Ishikawa (cell line): Measurements from ENCODE around the gene SF3A1.

ENCODE experiments used
- CEBPB ChIP-seq: IDR thresholded peaks from 2 replicates; pipeline ENCODE4 v1.6.1; 2012
- CREB1 ChIP-seq: IDR thresholded peaks from 2 replicates; pipeline ENCODE4 v1.6.1; 2012; ENCODE audit warnings: low read depth
- EGR1 ChIP-seq: IDR thresholded peaks from 2 replicates; pipeline ENCODE4 v1.6.1; 2012
- EP300 ChIP-seq: IDR thresholded peaks from 2 replicates; pipeline ENCODE4 v1.6.1; 2012; ENCODE audit warnings: borderline replicate concordance
- FOXM1 ChIP-seq: IDR thresholded peaks from 2 replicates; pipeline ENCODE4 v1.6.1; 2012; ENCODE audit warnings: low read depth, borderline replicate concordance
- MAX ChIP-seq: IDR thresholded peaks from 2 replicates; pipeline ENCODE4 v1.6.1; 2012
- NFIC ChIP-seq: IDR thresholded peaks from 2 replicates; pipeline ENCODE4 v1.6.1; 2012
- RAD21 ChIP-seq: IDR thresholded peaks from 2 replicates; pipeline ENCODE4 v1.6.1; 2012; ENCODE audit warnings: low read depth
- REST ChIP-seq: IDR thresholded peaks from 2 replicates; pipeline ENCODE4 v1.6.1; 2012; ENCODE audit warnings: low read depth, mild to moderate bottlenecking
- TAF1 ChIP-seq: IDR thresholded peaks from 2 replicates; pipeline ENCODE4 v1.6.1; 2012; ENCODE audit warnings: low read depth, mild to moderate bottlenecking
- TCF12 ChIP-seq: IDR thresholded peaks from 2 replicates; pipeline ENCODE4 v1.6.1; 2012; ENCODE audit warnings: low read depth
- TEAD4 ChIP-seq: IDR thresholded peaks from 2 replicates; pipeline ENCODE4 v1.6.1; 2012
- USF1 ChIP-seq: IDR thresholded peaks from 2 replicates; pipeline ENCODE4 v1.6.1; 2012
- YY1 ChIP-seq: IDR thresholded peaks from 2 replicates; pipeline ENCODE4 v1.6.1; 2012; ENCODE audit warnings: low read depth
- ZBTB7A ChIP-seq: IDR thresholded peaks from 2 replicates; pipeline ENCODE4 v1.6.1; 2012; ENCODE audit warnings: low read depth

Gene SF3A1

GRCh38 chr22:30337461-30337778, 19.3 kb downstream of the SF3A1 start:
- no peak for TF ChIP-seq RAD21
- no peak for TF ChIP-seq USF1
- TF ChIP-seq MAX, result no peak
- TF ChIP-seq REST, result no peak
- TF ChIP-seq CREB1, result no peak
- no peak for TF ChIP-seq EP300
- TF ChIP-seq EGR1, result no peak
- no peak for TF ChIP-seq TAF1
- TF ChIP-seq TCF12, result no peak
- no peak for TF ChIP-seq CEBPB

- TF ChIP-seq TCF12 (no peak), RAD21 (no peak), REST (no peak), FOXM1 (no peak), TEAD4 (no peak), ZBTB7A (no peak)
Measured at GRCh38 chr22:30336752-30337460, 19.8 kb downstream of the SF3A1 start.

GRCh38 chr22:30335236-30335635, 21.5 kb downstream of the SF3A1 start:
- TF ChIP-seq TEAD4 (no peak), ZBTB7A (no peak), EGR1 (no peak), MAX (no peak), USF1 (no peak), NFIC (no peak), FOXM1 (no peak), TCF12 (no peak), REST (no peak), RAD21 (no peak), YY1 (no peak), EP300 (no peak), CREB1 (no peak), TAF1 (no peak)

GRCh38 chr22:30334646-30335045, 22.0 kb downstream of the SF3A1 start:
- TF ChIP-seq ZBTB7A (no peak), MAX (no peak), RAD21 (no peak), CEBPB (no peak), TCF12 (no peak)

GRCh38 chr22:30333707-30334087, 23.0 kb downstream of the SF3A1 start:
- TF ChIP-seq CREB1, result no peak
- TF ChIP-seq NFIC, result no peak
- TF ChIP-seq USF1, result no peak
- no peak for TF ChIP-seq RAD21
- TF ChIP-seq ZBTB7A, result no peak
- TF ChIP-seq TEAD4, result no peak
- no peak for TF ChIP-seq TCF12
- no peak for TF ChIP-seq REST
